Stimulated activated CD4-positive, alpha-beta T cell treated with anti-CD3 and anti-CD28 coated beads, TNF-alpha, amount 100 ng/mL, for 24 hours (primary cell): ENCODE measurements around the gene FTO.
A peak's percentile ranks its signal among the peaks of the same experiment; 100 is the strongest.

Experiments used
- DNase-seq, 3 experiments: peaks; one replicate each; pipeline ENCODE4 v3.0.0-alpha.2; 2020; ENCODE audit warnings: low read depth in 3 of 3

Gene FTO

GRCh38 chr16:53898993-53899392, 195.0 kb downstream of the FTO start:
- no peak for DNase-seq

- no peak for DNase-seq
Observed at GRCh38 chr16:53899431-53899830, 195.5 kb downstream of the FTO start.

DNA sequence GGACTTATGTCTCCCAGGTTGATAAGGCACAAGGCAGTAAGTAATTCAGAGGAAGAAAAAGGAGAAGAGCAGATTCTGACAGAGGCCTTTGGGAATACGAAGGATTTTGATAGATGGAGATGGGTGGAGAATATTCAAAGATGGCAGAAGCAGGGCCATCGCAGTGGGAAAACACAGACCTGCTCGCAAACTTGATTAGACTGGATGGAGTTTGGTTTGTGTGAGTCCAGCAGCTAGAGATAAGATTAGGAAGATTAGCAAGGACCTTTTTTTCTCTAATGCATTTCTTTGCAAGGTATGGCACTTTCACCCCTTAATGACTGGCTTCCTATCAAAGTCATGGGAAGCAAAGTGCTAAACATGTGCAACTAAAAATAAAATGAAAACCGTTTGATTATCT, 196.7 kb downstream of the FTO start:
- no peak for DNase-seq

- DNase-seq: no peak
Observed at GRCh38 chr16:53901408-53901807, 197.5 kb downstream of the FTO start.

DNA sequence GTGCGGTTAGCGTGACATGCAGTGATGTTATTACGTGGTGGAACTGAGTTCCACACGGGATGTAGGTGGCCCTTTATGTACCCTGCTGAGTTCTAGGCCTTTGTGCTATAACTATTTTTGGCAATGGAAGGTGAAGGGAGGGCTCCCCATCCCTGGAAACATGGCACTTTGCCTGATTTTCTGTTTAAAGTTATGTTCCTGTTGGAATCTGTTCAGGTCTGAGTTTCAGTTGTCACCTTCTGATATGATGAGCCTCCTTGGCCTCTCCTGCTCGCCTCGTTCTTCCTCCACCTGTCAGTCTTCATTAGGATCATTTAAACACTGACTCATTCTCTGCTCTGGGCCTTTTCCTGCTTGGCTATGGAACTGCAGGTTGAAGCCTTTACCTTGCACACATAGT, 200.6 kb downstream of the FTO start:
- DNase-seq: no peak

GRCh38 chr16:53905028-53905427, 201.1 kb downstream of the FTO start:
- no peak for DNase-seq

DNA sequence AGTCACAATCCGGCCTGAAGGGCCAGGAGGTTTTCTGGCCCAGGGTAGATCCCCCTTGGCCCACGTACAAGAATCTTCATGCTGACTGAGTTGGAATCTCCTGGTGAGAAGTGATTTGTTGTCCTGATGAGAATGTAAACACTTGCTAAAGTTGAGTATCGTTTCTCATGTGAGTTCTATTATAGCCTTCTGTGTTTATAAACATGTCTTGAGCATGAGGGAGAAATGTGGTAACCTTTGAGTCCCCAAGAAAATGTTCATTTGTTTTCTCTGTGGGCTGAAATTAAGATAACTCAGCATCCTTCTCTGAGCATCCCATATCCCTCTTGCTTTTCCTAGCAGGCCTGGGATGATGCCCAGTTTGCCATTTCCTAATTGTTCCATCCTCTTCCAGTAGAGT, 204.8 kb downstream of the FTO start:
- no peak for DNase-seq

- DNase-seq: no peak
Observed at GRCh38 chr16:53910990-53911389, 207.0 kb downstream of the FTO start.

- no peak for DNase-seq
Observed at GRCh38 chr16:53911513-53911912, 207.6 kb downstream of the FTO start.

DNA sequence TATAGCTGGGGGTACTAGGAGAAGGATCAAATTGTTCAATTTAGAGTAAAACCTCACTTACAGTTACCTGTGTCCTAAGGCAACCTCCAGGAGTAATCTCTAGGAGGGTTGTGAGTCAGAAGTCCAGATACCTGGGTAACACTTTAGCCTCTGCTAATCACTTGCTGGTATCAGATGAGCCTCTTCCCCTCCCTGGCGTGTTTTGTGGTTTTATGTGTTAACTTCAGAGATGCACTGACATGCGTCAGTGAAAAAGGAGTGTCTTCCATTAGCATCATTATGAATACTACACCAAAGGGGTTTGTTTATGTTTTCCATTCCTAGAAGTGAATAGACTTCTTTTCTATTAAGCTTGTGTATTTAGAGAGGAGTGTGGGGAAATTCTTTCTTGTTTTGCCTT, 208.2 kb downstream of the FTO start:
- DNase-seq: peak in 1 of 3 experiments; percentile 6

DNA sequence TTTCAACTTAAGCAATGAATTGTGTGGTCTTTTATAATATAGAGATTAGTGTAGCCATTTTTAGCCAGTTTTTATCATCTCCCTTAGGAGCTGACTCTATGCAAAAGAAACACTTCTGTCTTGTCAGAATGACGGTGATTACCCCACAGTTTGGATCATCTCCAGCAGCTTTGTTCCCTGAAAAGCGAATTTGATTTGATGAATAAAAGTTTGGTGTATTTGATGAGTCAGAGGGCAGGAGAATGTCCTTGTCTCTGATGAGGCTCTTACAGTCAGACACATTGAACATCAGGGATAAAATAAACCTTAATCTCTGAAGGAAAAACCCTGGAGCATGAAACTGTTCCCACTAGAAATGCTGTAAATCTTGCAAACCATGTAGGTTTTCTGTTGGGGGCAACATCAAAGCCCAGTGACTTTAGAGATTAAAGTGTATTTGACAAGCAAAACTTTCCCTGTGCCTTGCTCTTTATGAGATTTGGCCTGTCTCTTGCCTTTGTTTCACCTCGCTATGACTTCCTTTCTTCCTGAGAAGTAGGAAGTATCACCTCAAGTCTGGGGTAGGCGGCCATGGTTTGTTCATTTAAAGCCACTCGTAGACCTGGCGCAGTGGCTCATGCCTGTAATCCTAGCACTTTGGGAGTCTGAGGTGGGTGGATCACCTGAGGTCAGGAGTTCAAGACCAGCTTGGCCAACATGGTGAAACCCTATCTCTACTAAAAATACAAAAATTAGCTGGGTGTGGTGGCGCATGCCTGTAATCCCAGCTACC, 209.3 kb downstream of the FTO start:
- DNase-seq: peak in 1 of 3 experiments; percentile 1

GRCh38 chr16:53913920-53914319, 210.0 kb downstream of the FTO start:
- DNase-seq: no peak

GRCh38 chr16:53914736-53915135, 210.8 kb downstream of the FTO start:
- no peak for DNase-seq

DNA sequence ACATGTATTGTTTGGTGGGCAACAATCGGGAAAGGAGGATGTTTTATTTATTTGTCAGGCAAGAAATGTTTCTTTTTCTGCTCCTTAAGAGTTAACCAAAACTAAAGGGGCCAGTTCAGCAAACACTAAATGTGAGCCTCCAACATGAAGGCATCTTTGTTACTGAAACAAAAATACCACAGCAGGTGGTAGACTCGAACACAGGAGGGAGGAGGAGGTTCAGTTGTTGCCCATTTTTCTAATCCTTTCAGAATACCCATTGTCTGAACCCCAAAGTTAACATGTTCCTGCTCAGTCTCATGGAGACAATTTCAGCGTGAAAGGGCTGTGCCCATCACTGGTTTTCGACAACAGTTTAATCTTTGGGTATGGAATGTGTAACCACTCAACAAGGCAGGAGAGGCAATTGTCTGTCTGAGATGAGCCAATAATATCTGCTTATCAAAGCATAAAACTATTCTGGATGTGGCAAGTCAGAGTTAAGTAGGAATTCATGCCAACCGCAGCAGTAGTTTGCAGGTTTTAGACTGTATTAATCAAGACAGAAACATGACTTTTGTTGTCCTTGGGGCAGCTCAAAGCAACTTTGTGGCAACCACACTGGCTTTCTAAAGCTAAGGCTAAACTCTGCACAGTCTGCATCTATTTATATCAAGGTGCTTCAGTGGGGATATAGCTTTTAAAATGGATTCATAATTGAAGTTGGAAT, 211.7 kb downstream of the FTO start:
- no peak for DNase-seq

DNA sequence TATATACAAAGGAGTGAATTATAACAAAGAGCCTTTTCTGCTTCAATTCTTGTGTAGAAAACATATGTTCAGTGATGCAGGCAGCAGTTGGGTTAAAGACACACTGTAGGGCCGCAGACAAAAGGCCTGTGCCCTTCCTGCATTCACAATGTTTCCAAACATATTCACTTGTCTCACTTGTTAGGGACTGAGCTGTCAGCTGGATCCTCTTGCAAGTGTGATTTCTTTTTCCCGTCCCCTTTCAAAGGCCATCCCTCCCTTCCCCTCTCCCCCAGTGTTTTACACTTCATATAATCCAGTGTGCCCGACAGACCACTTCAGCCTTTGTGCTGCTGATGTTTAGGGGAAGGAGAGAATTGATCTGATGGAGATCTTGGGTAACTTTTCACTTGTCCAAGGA, 217.0 kb downstream of the FTO start:
- no peak for DNase-seq

DNA sequence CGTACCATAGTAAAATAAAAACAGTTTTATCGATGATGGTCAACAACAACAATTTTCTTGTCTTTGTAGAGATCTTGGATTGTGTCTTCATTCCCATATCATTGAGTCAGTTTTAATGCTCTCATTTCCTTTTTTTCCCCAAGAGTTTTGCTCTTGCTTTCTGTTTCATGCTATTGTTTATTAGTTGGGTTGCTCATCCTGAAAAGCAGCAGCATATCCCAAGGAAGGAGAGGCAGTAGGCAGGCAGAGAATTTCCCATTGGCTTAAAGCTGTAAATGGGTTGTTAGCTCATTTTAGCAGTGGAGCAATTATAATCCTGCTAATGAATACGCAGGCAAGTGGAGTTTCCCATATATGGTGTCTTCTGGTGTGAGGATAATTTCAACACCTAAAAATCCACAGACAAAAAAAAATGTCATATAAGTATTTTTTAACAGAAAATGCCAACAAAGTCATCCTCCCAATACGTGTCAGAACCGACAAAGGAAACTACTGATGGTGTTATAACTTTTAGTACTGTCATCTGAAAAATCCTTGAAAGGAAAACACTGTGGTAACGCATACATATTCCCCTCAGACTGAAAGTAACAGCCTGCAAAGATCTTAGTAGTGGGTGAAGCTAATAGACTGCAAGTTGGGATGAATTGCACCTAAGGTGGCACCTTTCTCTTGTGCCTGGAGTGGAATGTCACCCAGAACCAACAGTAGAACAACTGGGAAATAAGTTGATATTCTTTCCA, 218.3 kb downstream of the FTO start:
- no peak for DNase-seq

GRCh38 chr16:53922807-53923571, 219.0 kb downstream of the FTO start:
- no peak for DNase-seq

DNA sequence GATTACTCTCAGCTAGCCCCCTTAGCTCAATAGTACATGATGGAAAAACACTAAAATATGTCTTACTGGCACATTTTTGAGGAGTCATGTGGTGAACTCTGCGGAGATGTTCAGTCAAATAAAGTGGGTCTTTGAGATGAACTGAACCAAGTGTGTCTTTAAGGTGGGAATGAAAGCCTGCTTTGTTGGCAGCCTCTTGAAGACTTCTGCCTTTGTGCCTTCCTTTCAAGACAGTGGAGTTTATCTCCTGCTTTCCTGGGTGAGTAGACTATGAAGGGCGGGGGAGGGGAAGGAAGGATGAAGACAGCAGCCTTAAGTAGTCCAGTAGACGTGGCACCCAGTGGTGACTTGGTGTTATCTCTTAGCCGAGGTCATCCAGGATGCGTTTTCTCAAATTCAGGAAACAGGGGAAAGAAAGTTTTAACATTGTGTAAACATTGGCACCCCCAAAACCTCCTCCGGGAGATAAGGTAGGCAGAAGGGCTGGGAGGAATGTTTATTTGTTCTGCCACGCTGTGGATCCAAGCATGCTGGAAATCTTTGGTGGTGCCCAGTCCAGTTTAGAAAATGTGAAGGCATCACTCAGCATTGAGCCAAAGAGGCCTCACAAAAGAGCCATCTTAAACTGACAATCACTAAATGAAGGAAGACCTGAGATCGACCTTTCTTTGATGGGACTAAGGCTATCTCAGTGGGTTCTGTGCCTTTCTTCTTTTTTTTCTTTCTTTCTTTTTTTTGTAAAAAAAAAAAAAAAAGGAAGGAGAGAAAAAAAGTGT, 220.6 kb downstream of the FTO start:
- DNase-seq: no peak

- no peak for DNase-seq
Observed at GRCh38 chr16:53925107-53925410, 221.1 kb downstream of the FTO start.

- DNase-seq: no peak
Observed at GRCh38 chr16:53925526-53925925, 221.6 kb downstream of the FTO start.

DNA sequence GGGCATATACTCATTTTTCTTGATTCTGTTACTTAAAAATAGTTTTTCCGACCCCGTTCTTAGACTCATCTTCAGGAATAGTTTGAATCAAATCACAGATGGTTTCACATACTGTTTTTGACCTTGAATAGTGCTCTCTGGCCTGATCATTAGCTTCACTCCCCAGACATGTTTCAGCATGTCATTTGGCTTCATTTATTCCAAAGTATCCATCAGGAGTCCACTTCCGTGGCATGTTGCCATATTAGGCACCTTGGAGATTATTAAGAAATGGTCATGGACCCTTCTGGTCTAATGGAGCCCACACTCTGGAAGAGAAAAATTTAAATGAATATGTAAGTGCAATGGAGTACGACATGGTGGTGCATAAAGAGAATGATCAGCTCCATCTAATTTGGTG, 222.3 kb downstream of the FTO start:
- DNase-seq: no peak
